Natural killer cell (primary cell): ENCODE data around the gene OR2K2. TPM values are rescaled to one million over a fixed set of nuclear protein-coding genes. Genes with fewer than 3 reads are reported as not detected.

Experiments used
- ATAC-seq, 3 donors: fragments of 150-1000 bp in 2 of 3; fragments of 200-7000 bp in 1 of 3; cut with Tn5 transposase; 1 replicate in 1 of 3; 2 replicates in 2 of 3; pipeline ENCODE4 v1.10.0; 2021; ENCODE audit warnings: mild to moderate bottlenecking in 2 of 3, moderate library complexity in 2 of 3
- DNase-seq, 2 donors: peaks; one replicate each; pipeline versions ENCODE4 v3.0.0 to v3.0.0-alpha.2; 2013 to 2021; ENCODE audit warnings: mixed read lengths in 1 of 2
- H3K27ac ChIP-seq: one replicate; pipeline ENCODE4 v1.5.1; 2013; ENCODE audit warnings: mild to moderate bottlenecking, low read length
- H3K27me3 ChIP-seq: one replicate; pipeline ENCODE4 v1.6.1; 2013; ENCODE audit warnings: low read length; ENCODE audit not compliant: control insufficient read depth, insufficient read depth
- H3K36me3 ChIP-seq: one replicate; pipeline ENCODE4 v1.6.1; 2013; ENCODE audit warnings: low read length; ENCODE audit not compliant: control insufficient read depth, insufficient read depth
- H3K4me1 ChIP-seq: one replicate; pipeline ENCODE4 v1.6.1; 2013; ENCODE audit warnings: low read length; ENCODE audit not compliant: control insufficient read depth, insufficient read depth
- H3K4me3 ChIP-seq: one replicate; pipeline ENCODE4 v1.5.1; 2013; ENCODE audit warnings: low read length
- H3K9me3 ChIP-seq: one replicate; pipeline ENCODE4 v1.6.1; 2013; ENCODE audit warnings: low read length; ENCODE audit not compliant: control insufficient read depth, insufficient read depth
- H3K27ac Mint-ChIP-seq, 2 donors: one replicate each; pipeline ENCODE4 v1.8.0; 2022; ENCODE audit warnings: mild to moderate bottlenecking in 2 of 2, mixed read lengths in 2 of 2, moderate library complexity in 1 of 2
- H3K27me3 Mint-ChIP-seq, 2 donors: one replicate each; pipeline ENCODE4 v1.8.0; 2022; ENCODE audit warnings: low read depth in 2 of 2, mixed read lengths in 2 of 2
- H3K36me3 Mint-ChIP-seq: one replicate; pipeline ENCODE4 v1.8.0; 2022; ENCODE audit warnings: mixed read lengths
- H3K4me1 Mint-ChIP-seq, 2 donors: one replicate each; pipeline ENCODE4 v1.8.0; 2022; ENCODE audit warnings: mixed read lengths in 2 of 2
- H3K4me3 Mint-ChIP-seq: one replicate; pipeline ENCODE4 v1.8.0; 2022; ENCODE audit warnings: mild to moderate bottlenecking, moderate library complexity, mixed read lengths
- H3K9me3 Mint-ChIP-seq, 2 donors: one replicate each; pipeline ENCODE4 v1.8.0; 2022; ENCODE audit warnings: mixed read lengths in 2 of 2
- WGBS: methylation state at CpG from one replicate; pipeline ENCODE4 v1.1.7; 2013; ENCODE audit warnings: missing lambda C conversion rate; ENCODE audit not compliant: insufficient coverage; 5-methylcytosine and 5-hydroxymethylcytosine counted together
- intact Hi-C: fragments of 100-400 bp; cut with micrococcal nuclease; formaldehyde crosslinking; loops from one replicate; pipeline ENCODE4 v1.14.2; 2022
- total RNA-seq, 4 donors: library from RNA; stranded (reverse); fragments of 120-200 nt in 1 of 4; gene quantifications; one replicate each; pipeline versions ENCODE4 v1.2.3 to v1.2.4, GENCODE V29; 2013 to 2022
- TF ChIP-seq, protein P1 (sequence below): fragments of 200-600 bp; IDR thresholded peaks from one replicate; pipeline ENCODE4 v1.8.0; 2022; ENCODE audit warnings: antibody characterized with exemption

The OR2K2 gene, protein sequence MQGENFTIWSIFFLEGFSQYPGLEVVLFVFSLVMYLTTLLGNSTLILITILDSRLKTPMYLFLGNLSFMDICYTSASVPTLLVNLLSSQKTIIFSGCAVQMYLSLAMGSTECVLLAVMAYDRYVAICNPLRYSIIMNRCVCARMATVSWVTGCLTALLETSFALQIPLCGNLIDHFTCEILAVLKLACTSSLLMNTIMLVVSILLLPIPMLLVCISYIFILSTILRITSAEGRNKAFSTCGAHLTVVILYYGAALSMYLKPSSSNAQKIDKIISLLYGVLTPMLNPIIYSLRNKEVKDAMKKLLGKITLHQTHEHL
- not detected for total RNA-seq
- total RNA-seq (2013): not detected

DNA sequence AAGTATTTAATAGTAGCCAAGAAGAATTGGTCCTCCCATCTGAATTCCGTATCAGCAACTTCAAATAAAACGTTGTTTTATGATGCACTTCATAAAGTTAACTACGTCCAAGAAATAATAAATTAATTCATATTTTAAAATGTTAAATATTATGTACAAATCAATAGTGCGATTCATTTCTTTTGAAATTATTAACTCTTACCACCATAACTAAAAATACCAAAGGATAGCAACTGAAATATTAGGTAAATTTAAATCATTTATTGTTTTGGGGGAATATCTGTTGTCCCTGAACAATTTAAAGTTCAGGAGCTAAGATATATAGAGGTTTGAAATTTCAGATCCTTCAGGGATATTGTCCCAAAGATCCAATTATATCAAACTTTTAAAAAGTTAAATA lies at the start of gene OR2K2:
TSS of gene OR2K2 (minus strand) at position 101 of the 400 bp plus-strand sequence. CDS start 1,791 bp downstream, outside the sequence.
- intact Hi-C loops: no loop called here
- Histone ChIP-seq H3K4me1 (peaks cover 7% of the 10 kb centered on the region), H3K9me3 (no peaks in the 10 kb centered on the region), H3K4me3 (no peak within 1 kb of the TSS), H3K27ac (no peak within 1 kb of the TSS), H3K27me3 (no peaks in the 10 kb centered on the region), H3K36me3 (no peaks in the 10 kb centered on the region)
- H3K9me3 Mint-ChIP-seq: no peaks in the 10 kb centered on the region
- H3K27me3 Mint-ChIP-seq: peaks cover 0 to 16% of the 10 kb centered on the region in 2 donors
- DNase-seq (no peak), ATAC-seq (no peak)
- TF ChIP-seq, protein P1, sequence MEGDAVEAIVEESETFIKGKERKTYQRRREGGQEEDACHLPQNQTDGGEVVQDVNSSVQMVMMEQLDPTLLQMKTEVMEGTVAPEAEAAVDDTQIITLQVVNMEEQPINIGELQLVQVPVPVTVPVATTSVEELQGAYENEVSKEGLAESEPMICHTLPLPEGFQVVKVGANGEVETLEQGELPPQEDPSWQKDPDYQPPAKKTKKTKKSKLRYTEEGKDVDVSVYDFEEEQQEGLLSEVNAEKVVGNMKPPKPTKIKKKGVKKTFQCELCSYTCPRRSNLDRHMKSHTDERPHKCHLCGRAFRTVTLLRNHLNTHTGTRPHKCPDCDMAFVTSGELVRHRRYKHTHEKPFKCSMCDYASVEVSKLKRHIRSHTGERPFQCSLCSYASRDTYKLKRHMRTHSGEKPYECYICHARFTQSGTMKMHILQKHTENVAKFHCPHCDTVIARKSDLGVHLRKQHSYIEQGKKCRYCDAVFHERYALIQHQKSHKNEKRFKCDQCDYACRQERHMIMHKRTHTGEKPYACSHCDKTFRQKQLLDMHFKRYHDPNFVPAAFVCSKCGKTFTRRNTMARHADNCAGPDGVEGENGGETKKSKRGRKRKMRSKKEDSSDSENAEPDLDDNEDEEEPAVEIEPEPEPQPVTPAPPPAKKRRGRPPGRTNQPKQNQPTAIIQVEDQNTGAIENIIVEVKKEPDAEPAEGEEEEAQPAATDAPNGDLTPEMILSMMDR: no peak
- H3K36me3 Mint-ChIP-seq: no peaks in the 10 kb centered on the region
- H3K4me1 Mint-ChIP-seq: peaks cover 8 to 13% of the 10 kb centered on the region in 2 donors
- no CpG with 5 or more reads among the region's 4 CpGs for WGBS
- H3K27ac Mint-ChIP-seq: no peak within 1 kb of the TSS
- H3K4me3 Mint-ChIP-seq: no peak within 1 kb of the TSS

DNA sequence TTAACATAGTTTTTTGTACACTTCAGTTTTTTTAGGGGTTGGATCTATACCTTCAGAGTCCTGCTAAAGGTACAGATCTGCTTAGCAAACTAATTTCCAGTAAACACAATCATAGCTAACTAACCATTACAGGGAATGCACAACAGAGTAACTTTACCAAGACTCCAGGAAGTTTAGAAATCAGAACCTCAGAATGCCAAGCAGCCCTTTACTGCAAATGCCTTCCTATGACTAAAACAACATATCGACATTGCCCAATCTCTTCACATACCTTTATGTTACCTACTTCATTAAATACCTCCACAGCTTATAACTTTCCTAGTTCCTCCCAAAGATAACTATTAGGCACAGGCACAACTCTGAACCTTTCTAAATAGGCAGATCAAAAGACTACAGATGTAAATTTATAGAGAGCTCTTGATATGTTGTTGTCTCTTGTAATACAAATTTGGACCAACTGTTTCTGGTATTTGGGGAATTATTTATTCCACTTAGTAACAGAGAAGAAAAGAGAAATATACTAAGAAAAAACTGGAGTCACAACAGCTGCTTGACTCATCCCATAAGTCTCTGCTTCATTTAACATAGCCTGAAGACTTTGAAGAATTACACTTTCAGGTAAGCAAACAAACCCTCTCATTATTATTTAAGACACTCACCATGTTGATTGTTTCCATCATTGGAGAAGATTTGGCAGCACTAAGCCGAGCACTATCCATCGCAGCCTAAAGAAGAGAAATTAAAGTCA lies 46.0 kb upstream of the OR2K2 start:
- peaks cover 43% of the 10 kb centered on the region for H3K36me3 Mint-ChIP-seq
- peaks cover 64% of the 10 kb centered on the region for H3K36me3 ChIP-seq

DNA sequence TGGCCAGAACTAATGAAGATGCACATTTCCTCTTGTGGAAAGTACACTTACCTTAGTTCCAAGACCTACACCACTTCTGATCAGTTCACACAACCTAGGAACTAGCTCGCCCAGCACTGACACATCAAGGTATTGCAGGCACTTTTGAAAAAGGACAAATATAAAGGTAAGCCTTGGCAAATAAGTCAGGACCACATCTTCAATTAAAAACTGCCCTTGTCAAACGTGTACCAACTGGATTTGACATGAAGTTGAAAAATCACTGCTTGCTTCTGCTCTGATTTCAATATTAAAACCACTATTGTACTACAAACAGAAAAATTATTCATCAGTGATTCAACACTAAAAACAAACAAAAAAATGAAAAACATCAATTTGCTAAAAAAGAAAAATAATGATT lies 45.0 kb upstream of the OR2K2 start:
- peaks cover 0 to 4% of the 10 kb centered on the region in 2 donors for H3K4me1 Mint-ChIP-seq
- Histone ChIP-seq H3K9me3 (no peaks in the 10 kb centered on the region), H3K27me3 (no peaks in the 10 kb centered on the region), H3K4me3 (no peak overlapping the region), H3K27ac (no peak overlapping the region), H3K4me1 (no peaks in the 10 kb centered on the region), H3K36me3 (peaks cover 71% of the 10 kb centered on the region)
- no peaks in the 10 kb centered on the region for H3K9me3 Mint-ChIP-seq
- peaks cover 48% of the 10 kb centered on the region for H3K36me3 Mint-ChIP-seq
- intact Hi-C loops: no loop called here
- no peak overlapping the region for H3K4me3 Mint-ChIP-seq
- TF ChIP-seq, protein P1: no peak
- DNase-seq (no peak), ATAC-seq (no peak)
- H3K27me3 Mint-ChIP-seq: no peaks in the 10 kb centered on the region
- no peak overlapping the region for H3K27ac Mint-ChIP-seq
- 88% methylated on average over 2 of the region's 2 CpGs for WGBS

More for the DNA sequence above, 46.0 kb upstream of the OR2K2 start:
- Mint-ChIP-seq H3K27ac (no peak overlapping the region), H3K9me3 (no peaks in the 10 kb centered on the region), H3K27me3 (no peaks in the 10 kb centered on the region), H3K4me3 (no peak overlapping the region), H3K4me1 (peaks cover 0 to 4% of the 10 kb centered on the region in 2 donors)
- H3K27me3 ChIP-seq: no peaks in the 10 kb centered on the region
- ATAC-seq: no peak
- H3K4me1 ChIP-seq: no peaks in the 10 kb centered on the region
- no peak for DNase-seq
- intact Hi-C loops: no loop called here
- H3K9me3 ChIP-seq: no peaks in the 10 kb centered on the region
- no peak overlapping the region for H3K4me3 ChIP-seq
- no peak overlapping the region for H3K27ac ChIP-seq
- 98% methylated on average over 3 of the region's 3 CpGs for WGBS
- TF ChIP-seq, protein P1: no peak
